K562 (cell line): ENCODE results near the gene RITA1. TPM values are rescaled to one million over a fixed set of nuclear protein-coding genes. Genes with fewer than 3 reads are reported as not detected.
A peak's percentile ranks its signal among the peaks of the same experiment; 100 is the strongest.

ENCODE experiments used
- ADNP ChIP-seq: fragments of 200-800 bp; sonication (Bioruptor generic); IDR thresholded peaks from 2 replicates; pipeline ENCODE4 v1.6.1; 2016; ENCODE audit warnings: missing genetic modification characterization, missing compliant biosample characterization
- ATF1 ChIP-seq, 2 experiments: fragments of 450-650 bp in 1 of 2; IDR thresholded peaks; 2 replicates each; pipeline ENCODE4 v1.6.1; 2016; ENCODE audit warnings: missing compliant biosample characterization in 1 of 2, missing genetic modification characterization in 1 of 2
- CCNT2 ChIP-seq: IDR thresholded peaks from 2 replicates; pipeline ENCODE4 v1.6.1; 2011; ENCODE audit warnings: borderline replicate concordance, low read depth, mild to moderate bottlenecking, moderate library complexity, mixed read lengths, low read length; ENCODE audit not compliant: insufficient read length; ENCODE audit errors: extremely low read depth
- CXXC5 ChIP-seq: fragments of 250-450 bp; sonication (Bioruptor Pico); IDR thresholded peaks from 2 replicates; pipeline ENCODE4 v1.8.0; 2022; ENCODE audit warnings: inconsistent platforms, mild to moderate bottlenecking, moderate library complexity
- ETV1 ChIP-seq: fragments of 450-650 bp; conservative IDR thresholded peaks from 2 replicates; pipeline ENCODE4 v1.6.1; 2016; ENCODE audit warnings: missing genetic modification characterization, control low read depth, low read depth, missing compliant biosample characterization
- FOXP1 ChIP-seq: sonication (generic); formaldehyde crosslinking; IDR thresholded peaks from 2 replicates; pipeline ENCODE4 v1.8.0; 2022; ENCODE audit warnings: mild to moderate bottlenecking, missing genetic modification reagents
- HDAC3 ChIP-seq: fragments of 450-650 bp; IDR thresholded peaks from 2 replicates; pipeline ENCODE4 v1.6.1; 2018; ENCODE audit warnings: borderline replicate concordance, mild to moderate bottlenecking, moderate library complexity; ENCODE audit not compliant: partially characterized antibody
- KLF6 ChIP-seq: fragments of 250-450 bp; sonication (Bioruptor Pico); IDR thresholded peaks from 2 replicates; pipeline ENCODE4 v1.4.0; 2020; ENCODE audit warnings: mild to moderate bottlenecking, moderate library complexity, borderline replicate concordance
- LCOR ChIP-seq: sonication (generic); formaldehyde crosslinking; IDR thresholded peaks from 2 replicates; pipeline ENCODE4 v1.8.0; 2022; ENCODE audit warnings: mild to moderate bottlenecking, missing genetic modification reagents
- NRF1 ChIP-seq, 2 experiments: fragments of 450-650 bp; IDR thresholded peaks in 1 of 2; conservative IDR thresholded peaks in 1 of 2; 2 replicates each; pipeline ENCODE4 v1.6.1; 2014; ENCODE audit warnings: mild to moderate bottlenecking in 2 of 2
- PPARD ChIP-seq: fragments of 250-450 bp; sonication (Bioruptor Pico); IDR thresholded peaks from 2 replicates; pipeline ENCODE4 v1.8.0; 2022; ENCODE audit warnings: inconsistent platforms, mild to moderate bottlenecking, moderate library complexity
- PTRF ChIP-seq: fragments of 450-650 bp; IDR thresholded peaks from 2 replicates; pipeline ENCODE4 v1.6.1; 2016; ENCODE audit warnings: mild to moderate bottlenecking, missing genetic modification characterization, missing compliant biosample characterization
- SMAD3 ChIP-seq: fragments of 450-650 bp; formaldehyde crosslinking; conservative IDR thresholded peaks from 2 replicates; pipeline ENCODE4 v1.4.0; 2020; ENCODE audit warnings: mild to moderate bottlenecking
- SMAD4 ChIP-seq: fragments of 250-450 bp; sonication (Bioruptor Pico); conservative IDR thresholded peaks from 2 replicates; pipeline ENCODE4 v1.8.0; 2021; ENCODE audit warnings: inconsistent platforms, mild to moderate bottlenecking, moderate library complexity
- SOX6 ChIP-seq: fragments of 450-650 bp; IDR thresholded peaks from 2 replicates; pipeline ENCODE4 v1.6.1; 2014; ENCODE audit warnings: mild to moderate bottlenecking
- TCF3 ChIP-seq: sonication (generic); formaldehyde crosslinking; IDR thresholded peaks from 2 replicates; pipeline ENCODE4 v1.4.0; 2020; ENCODE audit warnings: mild to moderate bottlenecking, missing genetic modification reagents
- TSC22D4 ChIP-seq: fragments of 450-650 bp; IDR thresholded peaks from 2 replicates; pipeline ENCODE4 v1.6.1; 2016; ENCODE audit warnings: missing genetic modification characterization, missing biosample characterization, control low read depth
- U2AF2 ChIP-seq: fragments of 200-400 bp; formaldehyde crosslinking; optimal IDR thresholded peaks from 2 replicates; pipeline ENCODE3; 2017; ENCODE audit warnings: low read depth, mild to moderate bottlenecking, low read length
- ZNF217 ChIP-seq: sonication (generic); formaldehyde crosslinking; IDR thresholded peaks from 2 replicates; pipeline ENCODE4 v1.8.0; 2022; ENCODE audit warnings: mild to moderate bottlenecking, missing genetic modification reagents
- polyA plus RNA-seq, 8 experiments: library from polyadenylated mRNA; depleted of rRNA in 4 of 8; stranded (reverse) in 5 of 8; unstranded in 3 of 8; fragments of >200 nt; fragmentation: Nextera tagmentation in 2 of 8; fragmentation: Illumina TruSeq in 1 of 8; extraction: Ambion mirVana in 2 of 8; extraction: Trizol in 1 of 8; gene quantifications; 2 replicates each; pipeline versions ENCODE4 v1.2.1 to v1.2.3, GENCODE V29; 2011 to 2014; ENCODE audit warnings: inconsistent platforms in 1 of 8, missing spikeins in 1 of 8
- total RNA-seq, 7 experiments: library from RNA; depleted of rRNA in 6 of 7; stranded (reverse); fragments of >200 nt in 6 of 7; fragmentation: Illumina TruSeq in 2 of 7; extraction: Trizol in 2 of 7; gene quantifications; 2 replicates each; pipeline versions ENCODE4 v1.2.1 to v1.2.3, GENCODE V29; 2011 to 2021; ENCODE audit warnings: low replicate concordance in 1 of 7
- TF ChIP-seq, protein P1 (sequence below), 2 experiments: IDR thresholded peaks in 1 of 2; conservative IDR thresholded peaks in 1 of 2; 2 replicates each; pipeline ENCODE4 v1.6.1; 2016; ENCODE audit warnings: low read depth in 2 of 2, mild to moderate bottlenecking in 1 of 2, missing compliant biosample characterization in 1 of 2, missing genetic modification characterization in 1 of 2, moderate library complexity in 1 of 2
- TF ChIP-seq, protein P2 (sequence below): fragments of 450-650 bp; formaldehyde crosslinking; conservative IDR thresholded peaks from 2 replicates; pipeline ENCODE4 v1.4.0; 2022; ENCODE audit warnings: mild to moderate bottlenecking, missing genetic modification characterization
- TF ChIP-seq, protein P3 (sequence below): fragments of 200-800 bp; sonication (Bioruptor generic); IDR thresholded peaks from 2 replicates; pipeline ENCODE4 v1.6.1; 2017; ENCODE audit warnings: missing genetic modification characterization, missing compliant biosample characterization

The RITA1 gene
- total and polyA plus RNA-seq, 9 of the 15 experiments (the other 6 are each of a cell fraction or from before 2014, with no cell fraction given) = 2.8 to 40.4 (median 18.0) TPM

DNA sequence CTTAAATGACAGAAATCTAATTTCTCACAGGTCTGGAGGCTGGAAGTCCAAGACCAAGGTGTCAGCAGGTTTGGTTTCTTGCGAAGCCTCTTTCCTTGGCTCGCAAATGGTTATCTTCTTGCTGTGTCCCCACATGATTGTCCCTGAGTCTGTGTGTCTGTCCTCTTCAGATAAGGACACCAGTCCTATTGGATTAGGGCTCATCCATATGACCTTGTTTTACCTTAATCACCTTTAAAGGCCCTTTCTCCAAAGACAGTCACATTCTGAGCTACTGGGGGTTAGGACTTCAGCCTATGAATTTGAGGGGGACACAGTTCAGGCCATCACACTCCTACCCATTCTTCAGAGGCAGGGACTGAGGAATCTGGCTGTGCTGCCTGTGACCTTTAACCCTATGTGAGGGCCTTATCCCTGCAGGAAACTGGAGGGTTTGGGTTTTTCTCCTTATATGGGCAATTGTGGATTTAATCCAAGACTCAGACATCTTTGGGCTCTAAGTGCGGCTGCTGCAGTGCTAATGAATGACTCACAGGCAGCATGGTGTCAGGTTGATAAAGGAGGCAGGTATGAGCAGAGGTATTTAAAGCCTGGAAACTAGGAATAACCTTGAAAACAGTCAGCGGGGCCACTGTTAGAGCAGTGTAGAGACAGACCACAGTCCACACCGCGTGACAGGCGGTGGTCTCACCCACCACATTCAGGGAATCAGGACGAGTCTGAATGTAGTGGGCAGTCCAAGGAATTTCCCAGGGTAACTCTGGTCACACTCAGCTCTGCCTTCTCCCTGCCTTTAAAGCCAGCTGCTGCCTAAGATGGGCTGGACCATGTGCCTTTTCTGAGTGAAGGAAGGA lies 45.9 kb downstream of the RITA1 start (continued):
- TF ChIP-seq, protein P1, sequence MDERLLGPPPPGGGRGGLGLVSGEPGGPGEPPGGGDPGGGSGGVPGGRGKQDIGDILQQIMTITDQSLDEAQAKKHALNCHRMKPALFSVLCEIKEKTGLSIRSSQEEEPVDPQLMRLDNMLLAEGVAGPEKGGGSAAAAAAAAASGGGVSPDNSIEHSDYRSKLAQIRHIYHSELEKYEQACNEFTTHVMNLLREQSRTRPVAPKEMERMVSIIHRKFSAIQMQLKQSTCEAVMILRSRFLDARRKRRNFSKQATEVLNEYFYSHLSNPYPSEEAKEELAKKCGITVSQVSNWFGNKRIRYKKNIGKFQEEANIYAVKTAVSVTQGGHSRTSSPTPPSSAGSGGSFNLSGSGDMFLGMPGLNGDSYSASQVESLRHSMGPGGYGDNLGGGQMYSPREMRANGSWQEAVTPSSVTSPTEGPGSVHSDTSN (CRISPR knock-in tag; IDR thresholded peaks at IDR 0.05; ENCODE audit: low read depth) = no peak
- TF ChIP-seq, protein P1 (tag; conservative IDR thresholded peaks at IDR 0.05; ENCODE audit: low read depth) = no peak
- TF ChIP-seq PPARD (CRISPR knock-in tag) = no peak
- peak; percentile 82 for TF ChIP-seq TCF3 (CRISPR knock-in tag)
- TF ChIP-seq ATF1 (CRISPR knock-in tag; IDR thresholded peaks at IDR 0.05) = no peak
- TF ChIP-seq ATF1 (tag; IDR thresholded peaks at IDR 0.05) = no peak
- TF ChIP-seq ADNP (tag) = peak; percentile 83; the same call in 1 of the 2 replicates
- no peak for TF ChIP-seq U2AF2
- TF ChIP-seq, protein P2, sequence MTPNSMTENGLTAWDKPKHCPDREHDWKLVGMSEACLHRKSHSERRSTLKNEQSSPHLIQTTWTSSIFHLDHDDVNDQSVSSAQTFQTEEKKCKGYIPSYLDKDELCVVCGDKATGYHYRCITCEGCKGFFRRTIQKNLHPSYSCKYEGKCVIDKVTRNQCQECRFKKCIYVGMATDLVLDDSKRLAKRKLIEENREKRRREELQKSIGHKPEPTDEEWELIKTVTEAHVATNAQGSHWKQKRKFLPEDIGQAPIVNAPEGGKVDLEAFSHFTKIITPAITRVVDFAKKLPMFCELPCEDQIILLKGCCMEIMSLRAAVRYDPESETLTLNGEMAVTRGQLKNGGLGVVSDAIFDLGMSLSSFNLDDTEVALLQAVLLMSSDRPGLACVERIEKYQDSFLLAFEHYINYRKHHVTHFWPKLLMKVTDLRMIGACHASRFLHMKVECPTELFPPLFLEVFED (CRISPR knock-in tag) = no peak
- peak; percentile 59 for TF ChIP-seq HDAC3
- TF ChIP-seq SMAD3 (CRISPR knock-in tag) = no peak; the same call in 1 of the 2 replicates
- 0 out of 4 replicates have a peak, but pooled peaks of 1 of the 2 experiments have one; percentile 19 for TF ChIP-seq NRF1 (conservative IDR thresholded peaks at IDR 0.05 in 1 of 2, IDR thresholded peaks at IDR 0.05 in 1 of 2)
- TF ChIP-seq CXXC5 = peak; percentile 54
- TF ChIP-seq KLF6 (CRISPR knock-in tag) = no peak
- no peak for TF ChIP-seq TSC22D4 (tag)
- 0 out of 2 replicates have a peak, but pooled peaks have one; percentile 55 for TF ChIP-seq FOXP1
- 0 out of 2 replicates have a peak, but pooled peaks have one; percentile 14 for TF ChIP-seq PTRF
- TF ChIP-seq, protein P3, sequence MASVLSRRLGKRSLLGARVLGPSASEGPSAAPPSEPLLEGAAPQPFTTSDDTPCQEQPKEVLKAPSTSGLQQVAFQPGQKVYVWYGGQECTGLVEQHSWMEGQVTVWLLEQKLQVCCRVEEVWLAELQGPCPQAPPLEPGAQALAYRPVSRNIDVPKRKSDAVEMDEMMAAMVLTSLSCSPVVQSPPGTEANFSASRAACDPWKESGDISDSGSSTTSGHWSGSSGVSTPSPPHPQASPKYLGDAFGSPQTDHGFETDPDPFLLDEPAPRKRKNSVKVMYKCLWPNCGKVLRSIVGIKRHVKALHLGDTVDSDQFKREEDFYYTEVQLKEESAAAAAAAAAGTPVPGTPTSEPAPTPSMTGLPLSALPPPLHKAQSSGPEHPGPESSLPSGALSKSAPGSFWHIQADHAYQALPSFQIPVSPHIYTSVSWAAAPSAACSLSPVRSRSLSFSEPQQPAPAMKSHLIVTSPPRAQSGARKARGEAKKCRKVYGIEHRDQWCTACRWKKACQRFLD = peak; percentile 90
- TF ChIP-seq CCNT2 = no peak
- 0 out of 2 replicates have a peak, but pooled peaks have one; percentile 38 for TF ChIP-seq ETV1 (tag)
- TF ChIP-seq SMAD4 (CRISPR knock-in tag) = peak; percentile 45
- TF ChIP-seq ZNF217 (CRISPR knock-in tag) = no peak
- peak; percentile 56; the same call in 1 of the 2 replicates for TF ChIP-seq LCOR (CRISPR knock-in tag)
- TF ChIP-seq SOX6 = peak; percentile 78
